GM21360 (cell line): ENCODE results near the gene OR1F1.
"Not testable (repeated sequence)": the region's sequence is repeated elsewhere in the genome, so short reads cannot be mapped to it uniquely, and the experiment has no call there.

ENCODE experiments used
- ATAC-seq: cut with Tn5 transposase; IDR thresholded peaks from one replicate; pipeline ENCODE4 v1.9.1; 2021; ENCODE audit warnings: mild to moderate bottlenecking, moderate library complexity; ENCODE audit not compliant: unreplicated experiment

Gene OR1F1

GRCh38 chr16:3173892-3174617 is 13.9 kb upstream of the OR1F1 start:
- ATAC-seq, result no peak

GRCh38 chr16:3174618-3175148 is 13.3 kb upstream of the OR1F1 start:
- ATAC-seq, result no peak

- ATAC-seq, result no peak
Observed at GRCh38 chr16:3175157-3176093, 12.6 kb upstream of the OR1F1 start.

GRCh38 chr16:3179651-3180050 is 8.4 kb upstream of the OR1F1 start:
- ATAC-seq, result no peak

GRCh38 chr16:3180445-3180878 is 7.5 kb upstream of the OR1F1 start:
- ATAC-seq, result no peak

GRCh38 chr16:3182293-3182607 is 5.8 kb upstream of the OR1F1 start:
- not testable (repeated sequence) for ATAC-seq

- ATAC-seq, result no peak
Observed at GRCh38 chr16:3182608-3183444, 5.2 kb upstream of the OR1F1 start.

- no peak for ATAC-seq
Observed at GRCh38 chr16:3183445-3184139, 4.4 kb upstream of the OR1F1 start.

- ATAC-seq, result no peak
Observed at GRCh38 chr16:3186946-3187690, 886 bp upstream of the OR1F1 start.

- no peak for ATAC-seq
Observed at GRCh38 chr16:3188675-3188924, 596 bp downstream of the OR1F1 start.

GRCh38 chr16:3188925-3189825 is 1.2 kb downstream of the OR1F1 start:
- ATAC-seq, result no peak

- ATAC-seq, result no peak
Observed at GRCh38 chr16:3189869-3190268, 1.9 kb downstream of the OR1F1 start.

- no peak for ATAC-seq
Observed at GRCh38 chr16:3190949-3191353, 2.9 kb downstream of the OR1F1 start.

- no peak for ATAC-seq
Observed at GRCh38 chr16:3192476-3193019, 4.5 kb downstream of the OR1F1 start.

GRCh38 chr16:3193221-3194212 is 5.5 kb downstream of the OR1F1 start:
- no peak for ATAC-seq

GRCh38 chr16:3194792-3195191 is 6.8 kb downstream of the OR1F1 start:
- ATAC-seq, result no peak

- ATAC-seq, result no peak
Observed at GRCh38 chr16:3195975-3196374, 8.0 kb downstream of the OR1F1 start.
